ENCODE measurements around the gene PRM3. TPM values are rescaled to one million over a fixed set of nuclear protein-coding genes. Genes with fewer than 3 reads are reported as not detected.

Gene PRM3
- total and polyA plus RNA-seq, 2 donors (not counting 1 experiment from before 2014, with no cell fraction given), result not detected

DNA sequence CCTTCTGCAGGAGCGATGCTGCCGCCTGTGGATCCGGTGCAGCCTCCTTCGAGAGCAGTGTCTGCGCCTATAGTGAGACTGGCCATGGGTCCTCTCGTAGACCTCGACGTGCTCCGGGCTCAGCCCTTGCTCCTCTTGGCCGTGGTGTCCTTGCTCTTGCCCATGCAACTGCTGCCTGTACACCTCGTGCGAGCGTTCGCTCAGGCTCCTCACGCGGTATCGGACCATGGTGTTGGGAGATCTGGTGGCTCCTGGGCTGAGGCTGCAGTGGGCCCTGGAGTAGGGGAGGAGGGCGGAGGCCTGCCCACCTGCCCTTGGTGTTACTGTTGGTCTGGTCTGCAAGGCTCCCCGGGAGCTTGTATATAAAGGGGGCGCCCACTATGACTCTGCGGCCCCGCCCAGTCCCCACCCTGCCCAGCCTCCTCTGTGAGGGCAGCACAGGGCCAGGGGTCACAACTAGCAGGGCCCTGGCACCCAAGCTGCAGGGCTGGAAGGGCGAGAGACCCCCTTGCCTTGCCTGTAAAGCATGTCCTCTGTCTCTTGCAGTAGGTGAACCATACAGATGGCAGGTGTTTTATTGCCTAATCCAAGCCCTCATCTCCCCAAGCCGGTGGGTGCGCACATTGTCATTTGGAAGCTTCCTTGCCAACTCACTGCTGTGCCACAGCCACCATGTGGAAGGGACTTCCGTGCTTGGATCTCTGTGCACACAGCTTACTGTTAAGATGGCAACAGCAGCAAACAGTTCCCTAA is 2.9 kb upstream of the PRM3 start, which contains the start of gene PRM2:
TSS of gene PRM2 (minus strand) at position 338 of the 753 bp plus-strand sequence. CDS start at position 228, 110 bp downstream.
- Histone ChIP-seq H3K27me3 (replicated peaks in 1 of 4; ENCODE audit: control extremely low read depth in 1 of 4, control insufficient read depth in 3 of 4, insufficient read depth in 4 of 4, low read length in 3 of 4) (no peaks in the 10 kb centered on the region), H4K20me1 (ENCODE audit: control insufficient read depth, insufficient read depth, low read length, poor library complexity, severe bottlenecking) (no peaks in the 10 kb centered on the region), H3K4me3 (ENCODE audit: control extremely low read depth in 1 of 5, extremely low read depth in 1 of 5, insufficient read depth in 1 of 5, low read depth in 2 of 5, low read length in 4 of 5) (no peak within 1 kb of the TSS), H3K36me3 (replicated peaks in 1 of 2; ENCODE audit: control extremely low read depth in 1 of 2, control insufficient read depth in 1 of 2, extremely low read depth in 1 of 2, insufficient read depth in 2 of 2, low read length in 1 of 2) (no peaks in the 10 kb centered on the region), H2AFZ (ENCODE audit: insufficient read depth, low read depth, low read length, poor library complexity, severe bottlenecking) (no peak within 1 kb of the TSS), H3K4me2 (replicated peaks; ENCODE audit: low read depth, low read length, poor library complexity, severe bottlenecking) (no peak within 1 kb of the TSS), H3K27ac (ENCODE audit: low read length in 2 of 2) (no peak within 1 kb of the TSS), H3K9ac (ENCODE audit: low read length) (no peak within 1 kb of the TSS), H3K9me3 (ENCODE audit: control extremely low read depth in 1 of 3, control insufficient read depth in 2 of 3, insufficient read depth in 1 of 3, low read length in 2 of 3) (peaks cover 0 to 3% (median 0%) of the 10 kb centered on the region in 3 donors), H3K79me2 (ENCODE audit: control insufficient read depth, insufficient read depth, low read length) (no peaks in the 10 kb centered on the region), H3K4me1 (ENCODE audit: control insufficient read depth in 2 of 2, insufficient read depth in 2 of 2, low read length in 2 of 2) (peaks cover 13 to 15% of the 10 kb centered on the region in 2 donors)
- intact Hi-C loops (cut with micrococcal nuclease), result no loop called here
- Mint-ChIP-seq H3K4me3 (no peak within 1 kb of the TSS), H3K9me3 (ENCODE audit: insufficient read depth) (no peaks in the 10 kb centered on the region), H3K4me1 (peaks cover 16% of the 10 kb centered on the region), H3K27me3 (no peaks in the 10 kb centered on the region), H3K27ac (no peak within 1 kb of the TSS)
- ChIA-PET CTCF (interaction anchor here (0.8 kb wide), 1 partner anchor 22 kb away, joined by 3 read pairs; no protein-coding TSS in a partner anchor), POLR2A (interaction anchor here (0.7 kb wide), 1 partner anchor 96 kb away, joined by 3 read pairs; no protein-coding TSS in a partner anchor)
- WGBS (ENCODE audit: insufficient coverage), result 97% methylated on average over 26 of the region's 26 CpGs
- ATAC-seq (ENCODE audit: low read depth) (no peak), DNase-seq (no peak)
- TF ChIP-seq EZH2 (IDR thresholded peaks at IDR 0.05; ENCODE audit: borderline replicate concordance, insufficient read depth, low read depth, low read length, poor library complexity, severe bottlenecking), result no peak
- TF ChIP-seq, protein P1, sequence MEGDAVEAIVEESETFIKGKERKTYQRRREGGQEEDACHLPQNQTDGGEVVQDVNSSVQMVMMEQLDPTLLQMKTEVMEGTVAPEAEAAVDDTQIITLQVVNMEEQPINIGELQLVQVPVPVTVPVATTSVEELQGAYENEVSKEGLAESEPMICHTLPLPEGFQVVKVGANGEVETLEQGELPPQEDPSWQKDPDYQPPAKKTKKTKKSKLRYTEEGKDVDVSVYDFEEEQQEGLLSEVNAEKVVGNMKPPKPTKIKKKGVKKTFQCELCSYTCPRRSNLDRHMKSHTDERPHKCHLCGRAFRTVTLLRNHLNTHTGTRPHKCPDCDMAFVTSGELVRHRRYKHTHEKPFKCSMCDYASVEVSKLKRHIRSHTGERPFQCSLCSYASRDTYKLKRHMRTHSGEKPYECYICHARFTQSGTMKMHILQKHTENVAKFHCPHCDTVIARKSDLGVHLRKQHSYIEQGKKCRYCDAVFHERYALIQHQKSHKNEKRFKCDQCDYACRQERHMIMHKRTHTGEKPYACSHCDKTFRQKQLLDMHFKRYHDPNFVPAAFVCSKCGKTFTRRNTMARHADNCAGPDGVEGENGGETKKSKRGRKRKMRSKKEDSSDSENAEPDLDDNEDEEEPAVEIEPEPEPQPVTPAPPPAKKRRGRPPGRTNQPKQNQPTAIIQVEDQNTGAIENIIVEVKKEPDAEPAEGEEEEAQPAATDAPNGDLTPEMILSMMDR (IDR thresholded peaks at IDR 0.05), result no peak

DNA sequence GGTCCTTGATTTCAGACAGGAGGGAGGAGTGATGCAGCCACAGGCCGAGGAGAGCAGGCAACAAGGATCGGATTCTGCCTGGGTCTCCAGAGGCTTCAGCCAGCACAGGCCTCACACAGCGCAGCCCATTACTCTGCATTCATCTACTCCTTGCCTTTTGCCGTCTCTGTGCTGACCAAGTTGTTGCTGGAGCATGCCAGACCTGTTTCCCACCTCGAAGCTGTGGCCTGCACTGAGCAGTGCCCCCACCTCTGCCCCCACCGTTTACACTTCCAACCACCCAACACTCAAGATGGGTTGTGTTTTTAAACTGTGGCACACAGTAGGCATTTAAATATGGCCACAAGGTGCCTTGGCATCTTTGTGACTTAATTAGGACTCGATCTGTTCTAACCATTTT is 1.5 kb upstream of the PRM3 start:
- H3K9me3 ChIP-seq (ENCODE audit: control extremely low read depth in 1 of 3, control insufficient read depth in 2 of 3, insufficient read depth in 1 of 3, low read length in 2 of 3), result peaks cover 0 to 3% (median 0%) of the 10 kb centered on the region in 3 donors
- H3K27ac ChIP-seq (ENCODE audit: low read length in 2 of 2), result no peak overlapping the region
- POLR2A ChIA-PET, result no interaction called here
- H3K4me1 Mint-ChIP-seq, result peaks cover 14% of the 10 kb centered on the region
- peaks cover 13 to 15% of the 10 kb centered on the region in 2 donors for H3K4me1 ChIP-seq (ENCODE audit: control insufficient read depth in 2 of 2, insufficient read depth in 2 of 2, low read length in 2 of 2)
- H3K4me3 Mint-ChIP-seq, result no peak overlapping the region
- H3K27ac Mint-ChIP-seq, result no peak overlapping the region
- H3K79me2 ChIP-seq (ENCODE audit: control insufficient read depth, insufficient read depth, low read length), result no peaks in the 10 kb centered on the region
- no peak overlapping the region for H2AFZ ChIP-seq (ENCODE audit: insufficient read depth, low read depth, low read length, poor library complexity, severe bottlenecking)
- TF ChIP-seq EZH2 (IDR thresholded peaks at IDR 0.05; ENCODE audit: borderline replicate concordance, insufficient read depth, low read depth, low read length, poor library complexity, severe bottlenecking), result no peak
- TF ChIP-seq, protein P1 (IDR thresholded peaks at IDR 0.05), result no peak
- H4K20me1 ChIP-seq (ENCODE audit: control insufficient read depth, insufficient read depth, low read length, poor library complexity, severe bottlenecking), result no peaks in the 10 kb centered on the region
- CTCF ChIA-PET, result no interaction called here
- DNase-seq, result no peak
- 94% methylated on average over 5 of the region's 7 CpGs for WGBS (ENCODE audit: insufficient coverage)
- H3K36me3 ChIP-seq (replicated peaks in 1 of 2; ENCODE audit: control extremely low read depth in 1 of 2, control insufficient read depth in 1 of 2, extremely low read depth in 1 of 2, insufficient read depth in 2 of 2, low read length in 1 of 2), result no peaks in the 10 kb centered on the region
- H3K27me3 ChIP-seq (replicated peaks in 1 of 4; ENCODE audit: control extremely low read depth in 1 of 4, control insufficient read depth in 3 of 4, insufficient read depth in 4 of 4, low read length in 3 of 4), result no peaks in the 10 kb centered on the region
- ATAC-seq (ENCODE audit: low read depth), result no peak
- H3K4me2 ChIP-seq (replicated peaks; ENCODE audit: low read depth, low read length, poor library complexity, severe bottlenecking), result no peak overlapping the region
- no peak overlapping the region for H3K4me3 ChIP-seq (ENCODE audit: control extremely low read depth in 1 of 5, extremely low read depth in 1 of 5, insufficient read depth in 1 of 5, low read depth in 2 of 5, low read length in 4 of 5)
- intact Hi-C loops (cut with micrococcal nuclease), result no loop called here
- no peaks in the 10 kb centered on the region for H3K27me3 Mint-ChIP-seq
- no peak overlapping the region for H3K9ac ChIP-seq (ENCODE audit: low read length)
- no peaks in the 10 kb centered on the region for H3K9me3 Mint-ChIP-seq (ENCODE audit: insufficient read depth)

Measured in B cell (primary cell).